GM13976 (cell line): Measurements from ENCODE around the gene MSANTD2.

Experiments used
- DNase-seq: peaks from one replicate; pipeline ENCODE4 v3.0.0; 2012; ENCODE audit warnings: low spot score
- in situ Hi-C: fragments of 300-500 bp; cut with MboI; formaldehyde crosslinking; loops from one replicate; pipeline ENCODE4 v1.12.0; 2022; ENCODE audit warnings: low sequenced_read_pairs, mixed read lengths, inconsistent platforms; ENCODE audit not compliant: unreplicated experiment
- TF ChIP-seq, protein P1 (sequence below): IDR thresholded peaks from 2 replicates; pipeline ENCODE4 v1.5.1; 2012; ENCODE audit warnings: borderline replicate concordance, mild to moderate bottlenecking; ENCODE audit not compliant: insufficient read depth; ENCODE audit errors: extremely low read depth, missing control alignments, control extremely low read depth

The MSANTD2 gene

DNA sequence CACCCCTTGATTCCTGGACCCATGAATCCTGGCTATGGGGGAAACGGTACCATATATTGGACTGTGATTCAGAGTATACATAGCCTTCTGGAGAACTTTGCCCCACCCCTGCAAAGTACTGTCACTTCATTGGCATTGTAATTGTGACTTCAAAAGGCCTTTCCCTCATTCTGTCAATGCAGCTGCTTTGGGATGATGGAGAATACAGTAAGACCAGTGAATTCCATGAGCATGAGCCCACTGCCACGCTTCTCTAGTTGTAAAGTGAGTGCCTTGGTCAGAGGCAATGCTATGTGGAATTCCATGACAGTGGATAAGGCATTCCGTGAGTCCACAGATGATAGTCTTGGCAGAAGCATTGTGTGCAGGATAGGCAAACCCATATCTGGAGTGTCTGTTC is 25.7 kb upstream of the MSANTD2 start:
- DNase-seq, result no peak
- in situ Hi-C loops, result no loop called here
- TF ChIP-seq, protein P1, sequence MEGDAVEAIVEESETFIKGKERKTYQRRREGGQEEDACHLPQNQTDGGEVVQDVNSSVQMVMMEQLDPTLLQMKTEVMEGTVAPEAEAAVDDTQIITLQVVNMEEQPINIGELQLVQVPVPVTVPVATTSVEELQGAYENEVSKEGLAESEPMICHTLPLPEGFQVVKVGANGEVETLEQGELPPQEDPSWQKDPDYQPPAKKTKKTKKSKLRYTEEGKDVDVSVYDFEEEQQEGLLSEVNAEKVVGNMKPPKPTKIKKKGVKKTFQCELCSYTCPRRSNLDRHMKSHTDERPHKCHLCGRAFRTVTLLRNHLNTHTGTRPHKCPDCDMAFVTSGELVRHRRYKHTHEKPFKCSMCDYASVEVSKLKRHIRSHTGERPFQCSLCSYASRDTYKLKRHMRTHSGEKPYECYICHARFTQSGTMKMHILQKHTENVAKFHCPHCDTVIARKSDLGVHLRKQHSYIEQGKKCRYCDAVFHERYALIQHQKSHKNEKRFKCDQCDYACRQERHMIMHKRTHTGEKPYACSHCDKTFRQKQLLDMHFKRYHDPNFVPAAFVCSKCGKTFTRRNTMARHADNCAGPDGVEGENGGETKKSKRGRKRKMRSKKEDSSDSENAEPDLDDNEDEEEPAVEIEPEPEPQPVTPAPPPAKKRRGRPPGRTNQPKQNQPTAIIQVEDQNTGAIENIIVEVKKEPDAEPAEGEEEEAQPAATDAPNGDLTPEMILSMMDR, result no peak

DNA sequence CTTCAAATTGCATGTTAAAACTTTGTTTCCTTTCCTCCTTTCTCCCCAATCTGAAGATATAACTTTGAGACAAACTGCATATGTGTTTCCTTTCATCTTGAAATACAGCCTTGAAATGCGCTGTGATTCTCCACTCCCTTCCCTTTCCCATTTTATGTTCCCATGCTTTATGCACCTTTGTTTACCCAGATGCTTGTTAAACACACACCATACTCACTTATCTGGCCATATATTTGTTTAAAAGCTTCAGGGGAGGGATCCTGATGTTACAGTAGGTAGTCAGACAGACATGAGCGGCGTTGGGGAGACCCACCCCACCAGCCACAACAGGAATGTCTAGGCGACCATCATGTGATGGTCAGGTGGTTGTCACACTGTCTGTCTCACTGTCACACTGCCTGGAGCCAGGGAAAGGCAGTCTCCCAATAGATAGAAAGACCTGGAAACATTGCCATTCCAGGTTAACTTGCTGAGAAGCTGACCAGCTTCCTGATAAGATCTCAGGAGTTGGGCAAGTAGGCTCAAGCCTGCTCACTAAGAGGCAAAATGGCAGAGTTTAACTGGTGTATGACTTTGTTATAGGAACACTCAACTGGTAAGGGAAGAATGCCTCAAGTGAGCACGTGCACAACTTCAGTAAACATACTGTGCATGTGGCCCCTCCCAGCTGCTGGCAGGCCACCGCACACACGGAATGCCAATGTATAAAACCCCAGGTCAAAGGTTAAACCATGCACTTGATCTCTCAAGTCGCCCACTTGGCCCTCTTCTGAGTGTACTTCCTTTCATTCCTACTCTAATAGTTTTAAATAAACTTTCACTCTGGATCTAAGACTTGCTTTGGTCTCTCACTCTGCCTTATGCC is 23.5 kb upstream of the MSANTD2 start:
- DNase-seq, result no peak

DNA sequence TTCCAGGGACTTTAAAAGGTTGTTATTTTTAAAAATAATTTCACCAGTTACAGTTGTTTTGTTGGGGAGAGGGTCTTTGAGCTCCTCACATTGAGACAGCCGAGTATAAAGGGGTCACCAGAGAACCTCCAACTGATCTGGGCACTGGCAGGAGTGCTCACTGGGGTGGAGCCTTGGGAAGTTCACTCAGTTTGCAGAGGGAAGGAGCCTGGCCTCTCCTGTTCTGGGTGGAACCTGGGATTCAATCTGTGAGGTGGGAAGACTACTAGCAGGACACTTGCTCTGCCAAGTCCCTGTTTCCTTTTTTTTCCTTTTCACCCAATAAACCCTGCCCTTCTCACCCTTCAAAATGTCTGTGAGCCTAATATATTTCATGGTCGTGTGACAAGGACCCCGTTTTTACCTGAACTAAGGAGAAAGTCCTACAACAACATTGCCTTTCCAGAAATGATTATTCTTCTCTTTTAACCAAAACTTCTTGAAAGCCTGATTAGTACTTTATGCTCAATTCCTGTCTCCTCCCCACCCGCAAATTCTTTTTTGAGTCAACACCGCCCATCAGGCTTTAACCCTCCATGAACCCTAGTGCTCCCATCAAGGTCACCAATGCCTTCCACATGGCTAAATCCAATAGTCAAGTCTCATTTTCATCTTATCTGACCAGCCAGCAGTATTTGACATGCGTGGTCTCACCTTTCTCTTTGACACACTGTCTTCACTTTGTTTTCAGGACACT is 22.0 kb upstream of the MSANTD2 start:
- in situ Hi-C loops, result no loop called here
- TF ChIP-seq, protein P1, result no peak
- no peak for DNase-seq

More for the DNA sequence above, 23.5 kb upstream of the MSANTD2 start:
- TF ChIP-seq, protein P1, result no peak
- in situ Hi-C loops, result no loop called here

DNA sequence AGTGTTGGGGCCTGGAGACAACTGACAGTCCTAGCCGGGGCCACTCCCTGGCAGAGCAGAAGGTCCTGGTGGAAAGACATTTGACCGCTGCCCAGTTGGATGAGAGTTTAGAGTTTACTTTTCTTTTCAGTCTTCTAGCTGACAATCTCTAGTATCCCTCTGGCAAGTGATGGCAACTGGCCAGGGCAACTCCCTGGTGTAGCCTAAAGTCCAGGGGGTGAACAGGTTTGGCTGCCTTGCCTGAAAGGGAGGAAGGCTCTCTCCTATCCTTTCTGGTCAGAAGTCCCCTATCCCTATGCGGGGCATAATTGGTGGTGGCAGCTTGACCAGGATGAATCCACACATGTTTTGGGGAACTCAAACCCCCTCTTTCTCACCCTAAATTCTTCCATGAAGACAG is 16.8 kb upstream of the MSANTD2 start:
- DNase-seq, result no peak
- TF ChIP-seq, protein P1, result no peak
- in situ Hi-C loops, result no loop called here

DNA sequence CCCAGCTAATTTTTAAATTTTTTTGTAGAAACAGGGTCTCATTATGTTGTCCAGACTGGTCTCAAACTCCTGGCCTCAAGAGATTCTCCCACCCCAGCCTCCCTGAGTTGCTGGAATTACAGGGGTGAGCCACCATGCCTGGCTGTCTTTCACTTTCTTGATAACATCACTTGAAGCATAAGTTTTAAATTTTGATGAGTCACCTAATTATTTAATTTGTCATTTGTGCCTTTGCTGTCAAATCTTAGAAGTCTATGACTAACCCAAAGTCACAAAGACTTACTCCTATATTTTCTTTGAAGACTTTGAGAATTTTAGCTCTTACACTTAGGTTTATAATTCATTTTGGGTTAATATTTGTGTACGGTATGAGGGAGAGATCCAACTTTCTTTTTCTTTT is 14.5 kb upstream of the MSANTD2 start:
- TF ChIP-seq, protein P1, result no peak
- in situ Hi-C loops, result no loop called here
- DNase-seq, result no peak

DNA sequence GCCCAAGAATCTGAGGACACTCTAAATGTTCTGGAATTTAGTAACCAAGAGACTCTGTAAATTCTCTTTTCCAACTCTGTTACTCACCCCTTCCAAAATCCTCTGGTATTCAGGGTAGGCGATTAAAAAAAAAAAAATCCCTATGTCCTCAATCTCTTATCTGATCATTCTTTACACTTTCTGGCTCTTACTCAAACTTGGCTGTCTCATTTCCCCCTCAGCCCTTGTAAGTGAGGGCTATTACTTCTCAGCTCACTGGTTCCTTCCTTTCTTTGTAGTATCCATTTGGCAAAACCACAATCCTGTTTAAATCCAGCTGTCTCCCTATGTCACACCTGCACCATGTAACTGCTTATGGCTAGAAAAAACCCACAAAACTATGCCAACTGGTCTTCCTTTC is 12.7 kb upstream of the MSANTD2 start:
- TF ChIP-seq, protein P1, result no peak
- no peak for DNase-seq
- in situ Hi-C loops, result no loop called here
